MM.1S (cell line): ENCODE data around the gene CNTNAP2.
"Not testable (repeated sequence)": the region's sequence is repeated elsewhere in the genome, so short reads cannot be mapped to it uniquely, and the experiment has no call there.

ENCODE experiments used
- DNase-seq: peaks from one replicate; pipeline ENCODE4 v3.0.0-alpha.2; 2015
- H2AFZ ChIP-seq: fragments of 300-600 bp; sonication (generic); 2 replicates; pipeline ENCODE4 v1.6.0; 2016; ENCODE audit warnings: antibody characterized with exemption, low read length
- H3F3A ChIP-seq: fragments of 300-600 bp; sonication (generic); 2 replicates; pipeline ENCODE4 v1.6.1; 2016; ENCODE audit warnings: mild to moderate bottlenecking, antibody characterized with exemption, low read length, moderate library complexity, mixed read lengths; ENCODE audit not compliant: insufficient read depth
- H3K27ac ChIP-seq: fragments of 300-600 bp; sonication (generic); 2 replicates; pipeline ENCODE4 v1.5.1; 2016; ENCODE audit warnings: mild to moderate bottlenecking, low read length
- H3K27me3 ChIP-seq: fragments of 300-600 bp; sonication (generic); replicated peaks from 2 replicates; pipeline ENCODE4 v1.6.0; 2016; ENCODE audit warnings: low read length; ENCODE audit not compliant: insufficient read depth
- H3K36me3 ChIP-seq: fragments of 300-600 bp; sonication (generic); replicated peaks from 2 replicates; pipeline ENCODE4 v1.6.1; 2016; ENCODE audit warnings: mild to moderate bottlenecking, low read length, mixed read lengths; ENCODE audit not compliant: insufficient read depth
- H3K4me1 ChIP-seq: fragments of 300-600 bp; sonication (generic); 2 replicates; pipeline ENCODE4 v1.6.1; 2016; ENCODE audit warnings: low read length, mixed read lengths
- H3K4me2 ChIP-seq: fragments of 300-600 bp; sonication (generic); 2 replicates; pipeline ENCODE4 v1.6.0; 2016; ENCODE audit warnings: low read depth, low read length
- H3K4me3 ChIP-seq: fragments of 300-600 bp; sonication (generic); 2 replicates; pipeline ENCODE4 v1.5.1; 2016; ENCODE audit warnings: low read length, mixed read lengths
- H3K79me2 ChIP-seq: fragments of 300-600 bp; sonication (generic); 2 replicates; pipeline ENCODE4 v1.6.1; 2016; ENCODE audit warnings: mixed run types, low read length, mixed read lengths
- H3K9ac ChIP-seq: fragments of 300-600 bp; sonication (generic); 2 replicates; pipeline ENCODE4 v1.6.1; 2016; ENCODE audit warnings: low read length, mixed read lengths
- H3K9me2 ChIP-seq: fragments of 300-600 bp; sonication (generic); replicated peaks from 2 replicates; pipeline ENCODE4 v1.6.1; 2016; ENCODE audit warnings: mild to moderate bottlenecking, low read length, mixed read lengths; ENCODE audit not compliant: insufficient read depth
- H3K9me3 ChIP-seq: fragments of 300-600 bp; sonication (generic); replicated peaks from 2 replicates; pipeline ENCODE4 v1.6.1; 2016; ENCODE audit warnings: mild to moderate bottlenecking, low read length, mixed read lengths; ENCODE audit not compliant: insufficient read depth
- H4K20me1 ChIP-seq: fragments of 300-600 bp; sonication (generic); 2 replicates; pipeline ENCODE4 v1.6.1; 2016; ENCODE audit warnings: mild to moderate bottlenecking, low read length, moderate library complexity, mixed read lengths; ENCODE audit not compliant: insufficient read depth
- CTCF ChIP-seq: fragments of 300-600 bp; sonication (generic); IDR thresholded peaks from 2 replicates; pipeline ENCODE4 v1.5.1; 2016; ENCODE audit warnings: antibody characterized with exemption, low read length, mixed read lengths
- EZH2 ChIP-seq: fragments of 300-600 bp; sonication (generic); optimal IDR thresholded peaks from 2 replicates; pipeline ENCODE3; 2017; ENCODE audit warnings: low read depth, mild to moderate bottlenecking, antibody characterized with exemption, low read length, mixed read lengths
- EZH2phosphoT487 ChIP-seq: fragments of 300-600 bp; sonication (generic); IDR thresholded peaks from 2 replicates; pipeline ENCODE4 v1.6.1; 2018; ENCODE audit warnings: antibody characterized with exemption, low read length

CNTNAP2 gene

GRCh38 chr7:148447221-148447849 is 2330.7 kb downstream of the CNTNAP2 start:
- Histone ChIP-seq H3F3A (no peaks in the 10 kb centered on the region), H4K20me1 (no peaks in the 10 kb centered on the region), H3K9me3 (no peaks in the 10 kb centered on the region), H3K4me3 (no peak overlapping the region), H3K36me3 (no peaks in the 10 kb centered on the region), H3K27ac (no peak overlapping the region), H3K9me2 (no peaks in the 10 kb centered on the region), H3K4me2 (no peak overlapping the region), H2AFZ (no peak overlapping the region), H3K79me2 (no peaks in the 10 kb centered on the region), H3K27me3 (no peaks in the 10 kb centered on the region), H3K9ac (no peak overlapping the region), H3K4me1 (no peaks in the 10 kb centered on the region)
- DNase-seq: no peak
- TF ChIP-seq EZH2phosphoT487: no peak

- H3K4me1 ChIP-seq, H3K4me3 ChIP-seq, H2AFZ ChIP-seq, H4K20me1 ChIP-seq, H3K9me2 ChIP-seq, H3K27ac ChIP-seq, H3K27me3 ChIP-seq, DNase-seq, H3K9ac ChIP-seq, H3K79me2 ChIP-seq, H3K9me3 ChIP-seq, H3K4me2 ChIP-seq, H3F3A ChIP-seq, H3K36me3 ChIP-seq: not testable (repeated sequence)
Measured at GRCh38 chr7:148451526-148451925, 2334.9 kb downstream of the CNTNAP2 start.

- H3K9ac ChIP-seq: no peak overlapping the region
- H3K4me2 ChIP-seq: no peak overlapping the region
- H3K27me3 ChIP-seq: no peaks in the 10 kb centered on the region
- H3K27ac ChIP-seq: no peak overlapping the region
- H3K4me1 ChIP-seq: no peaks in the 10 kb centered on the region
- H3F3A ChIP-seq: no peaks in the 10 kb centered on the region
- no peaks in the 10 kb centered on the region for H3K79me2 ChIP-seq
- no peak overlapping the region for H2AFZ ChIP-seq
- no peaks in the 10 kb centered on the region for H4K20me1 ChIP-seq
- no peaks in the 10 kb centered on the region for H3K9me3 ChIP-seq
- H3K9me2 ChIP-seq: no peaks in the 10 kb centered on the region
- DNase-seq: no peak
- no peaks in the 10 kb centered on the region for H3K36me3 ChIP-seq
- TF ChIP-seq CTCF (no peak), EZH2 (no peak), EZH2phosphoT487 (no peak)
- H3K4me3 ChIP-seq: no peak overlapping the region
Measured at GRCh38 chr7:148456351-148456750, 2339.8 kb downstream of the CNTNAP2 start.

- Histone ChIP-seq H3K9ac (no peak overlapping the region), H3K4me1 (no peaks in the 10 kb centered on the region), H2AFZ (no peak overlapping the region), H3K4me3 (no peak overlapping the region), H3K4me2 (no peak overlapping the region), H3K9me2 (no peaks in the 10 kb centered on the region), H4K20me1 (no peaks in the 10 kb centered on the region), H3K36me3 (no peaks in the 10 kb centered on the region), H3K79me2 (no peaks in the 10 kb centered on the region), H3K27me3 (no peaks in the 10 kb centered on the region), H3F3A (no peaks in the 10 kb centered on the region), H3K9me3 (no peaks in the 10 kb centered on the region), H3K27ac (no peak overlapping the region)
- no peak for DNase-seq
- TF ChIP-seq EZH2phosphoT487 (no peak), EZH2 (no peak), CTCF (no peak)
Measured at GRCh38 chr7:148457310-148457921, 2340.8 kb downstream of the CNTNAP2 start.
